Pancreas (tissue), 10 donors: ENCODE results near the gene LAMC1. TPM values are rescaled to one million over a fixed set of nuclear protein-coding genes. Genes with fewer than 3 reads are reported as not detected.

Experiments used
- ATAC-seq, 4 donors: fragments of 200-7000 bp; cut with Tn5 transposase; one replicate each; pipeline versions ENCODE4 v1.8.0 to v1.9.1; 2020; ENCODE audit warnings: mild to moderate bottlenecking in 4 of 4, moderate library complexity in 4 of 4
- DNase-seq, 6 donors: peaks; one replicate each; pipeline ENCODE4 v3.0.0-alpha.2; 2020
- FAIRE-seq: peaks from 2 replicates; lab custom pipeline; 2012; peaks lifted over from hg19 to GRCh38; lab: Jason Lieb, UNC
- H3K27ac ChIP-seq, 4 donors: fragments of 200-600 bp; sonication (generic); 1 replicate in 3 of 4; 2 replicates in 1 of 4; pipeline versions ENCODE4 v1.5.0 to v1.8.0; 2020
- H3K27me3 ChIP-seq, 4 donors: fragments of 200-600 bp; one replicate each; pipeline ENCODE4 v1.8.0; 2021
- H3K36me3 ChIP-seq, 3 donors: fragments of 200-600 bp; sonication (generic) in 1 of 3; one replicate each; pipeline versions ENCODE4 v1.5.0 to v1.8.0; 2020 to 2021
- H3K4me1 ChIP-seq, 3 donors: fragments of 200-600 bp; one replicate each; pipeline ENCODE4 v1.8.0; 2021
- H3K4me3 ChIP-seq, 4 donors: fragments of 200-600 bp; sonication (generic) in 2 of 4; one replicate each; pipeline versions ENCODE4 v1.5.0 to v1.8.0; 2020 to 2021
- H3K9me3 ChIP-seq, 4 donors: fragments of 200-600 bp; one replicate each; pipeline ENCODE4 v1.8.0; 2021
- CTCF ChIP-seq, 4 donors: fragments of 200-600 bp; sonication (generic) in 3 of 4; IDR thresholded peaks; one replicate each; pipeline versions ENCODE4 v1.5.0 to v1.8.0; 2021; ENCODE audit warnings: antibody characterized with exemption in 4 of 4
- WGBS, 2 donors: extraction: QIAGEN DNeasy Blood & Tissue Kit; methylation state at CpG; one replicate each; pipeline ENCODE4 v1.1.7; 2013; 5-methylcytosine and 5-hydroxymethylcytosine counted together
- intact Hi-C, 3 donors: fragments of 100-400 bp; cut with DNase I; formaldehyde crosslinking; loops; one replicate each; pipeline versions ENCODE4 v1.11.1 to v1.14.2; 2022
- polyA plus RNA-seq, 2 donors: library from polyadenylated mRNA; stranded (reverse); fragments of 200-250 nt; gene quantifications; one replicate each; pipeline ENCODE4 v1.2.3, GENCODE V29; 2013
- total RNA-seq, 6 donors: library from RNA; stranded (reverse); fragmentation: NEBNext Ultra II Directional in 4 of 6; extraction: Animal tissue kit (Norgen Biotek cat#: 25700) in 4 of 6; gene quantifications; one replicate each; pipeline versions ENCODE4 v1.2.1 to v1.2.4, GENCODE V29; 2021 to 2023
- donor health status: healthy with polysubstance abuse.
- donor health status: DM: no; HTN: no; CAD: no; lungs with moderate emphysema.
- donor health status: DM: no; HTN: no; CAD: no.
- donor health status: control.
- donor health status: control.
- donor health status: Bipolar disorder and iron deficiency.
- donor health status: DM: yes; HTN: yes; CAD: no.
- donor health status: DM: no; HTN: no; CAD: no.
- donor health status: DM: no; HTN: no; CAD: no.
- donor health status: DM: yes; HTN: yes; CAD: no.

Gene LAMC1
- total and polyA plus RNA-seq, 8 donors = 11.2 to 50.1 (median 29.4) TPM

DNA sequence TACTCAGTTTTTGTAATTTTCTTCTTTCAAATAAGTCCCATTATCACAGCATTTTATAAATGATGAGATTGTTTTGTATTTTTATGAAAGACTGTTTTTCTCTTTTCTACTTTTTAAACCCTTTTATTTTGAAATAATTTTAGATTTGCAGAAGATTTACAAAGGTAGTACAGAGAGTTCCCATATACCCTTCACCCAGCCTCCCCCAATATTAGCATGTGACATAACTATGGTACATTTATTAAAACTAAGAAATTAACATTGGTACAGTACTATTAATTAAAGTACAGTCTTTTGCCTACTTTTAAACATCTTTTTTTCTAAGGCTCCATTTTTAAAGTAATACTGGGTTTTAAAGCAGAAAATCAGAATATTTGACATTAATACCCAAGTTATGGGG, 127.2 kb downstream of the LAMC1 start:
- Histone ChIP-seq H3K4me1 (no peaks in the 10 kb centered on the region), H3K4me3 (no peak overlapping the region), H3K9me3 (no peaks in the 10 kb centered on the region), H3K36me3 (no peaks in the 10 kb centered on the region), H3K27ac (no peak overlapping the region), H3K27me3 (no peaks in the 10 kb centered on the region)
- no peak for TF ChIP-seq CTCF (IDR thresholded peaks at IDR 0.05)
- intact Hi-C loops = no loop called here
- DNase-seq (no peak), FAIRE-seq (no peak), ATAC-seq (no peak)

DNA sequence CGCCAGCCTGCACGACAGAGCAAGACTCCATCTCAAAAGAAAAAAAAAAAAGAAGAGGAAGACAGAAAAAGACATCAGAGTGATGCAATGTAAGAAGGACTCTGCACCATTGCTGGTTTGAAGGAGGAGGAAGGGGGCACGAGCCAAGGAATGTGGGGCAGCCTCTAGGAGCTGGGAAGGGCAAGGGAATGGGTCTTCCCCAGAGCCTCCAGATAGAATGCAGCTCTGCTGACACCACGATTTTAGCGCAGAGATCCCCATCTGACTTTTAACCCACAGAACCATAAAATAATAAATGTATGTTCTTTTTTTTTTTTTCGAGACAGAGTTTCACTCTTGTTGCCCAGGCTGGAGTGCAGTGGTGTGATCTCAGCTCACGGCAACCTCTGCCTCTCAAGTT, 129.0 kb downstream of the LAMC1 start:
- no peaks in the 10 kb centered on the region for H3K4me1 ChIP-seq
- H3K36me3 ChIP-seq = no peaks in the 10 kb centered on the region
- DNase-seq (no peak), ATAC-seq (no peak), FAIRE-seq (no peak)
- no peak overlapping the region for H3K4me3 ChIP-seq
- intact Hi-C loops = no loop called here
- 82 to 91% methylated on average over 7 of the region's 7 CpGs for WGBS, 2 donors
- TF ChIP-seq CTCF (IDR thresholded peaks at IDR 0.05) = no peak
- no peaks in the 10 kb centered on the region for H3K9me3 ChIP-seq
- H3K27ac ChIP-seq = no peak overlapping the region
- H3K27me3 ChIP-seq = no peaks in the 10 kb centered on the region

DNA sequence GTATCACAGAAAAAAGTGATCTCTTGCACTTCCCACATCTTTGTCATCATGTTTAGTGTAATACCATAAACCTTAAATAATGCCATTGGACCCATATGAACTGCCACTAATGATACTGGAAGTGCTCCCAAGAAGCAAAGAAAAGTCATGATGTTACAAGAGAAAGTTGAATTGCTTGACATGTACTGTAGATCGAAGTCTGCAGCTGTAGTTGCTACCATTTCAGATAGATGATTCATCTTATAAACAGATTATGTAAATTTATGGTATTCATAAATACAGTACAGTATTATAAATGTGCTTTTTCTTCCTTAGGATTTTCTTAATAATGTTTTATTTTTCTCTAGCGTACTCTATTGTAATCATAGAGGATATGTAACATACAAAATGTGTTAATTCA, 132.7 kb downstream of the LAMC1 start:
- Histone ChIP-seq H3K27me3 (no peaks in the 10 kb centered on the region), H3K9me3 (no peaks in the 10 kb centered on the region), H3K36me3 (no peaks in the 10 kb centered on the region), H3K4me3 (no peak overlapping the region), H3K27ac (no peak overlapping the region), H3K4me1 (no peaks in the 10 kb centered on the region)
- no peak for TF ChIP-seq CTCF (IDR thresholded peaks at IDR 0.05)
- 86 to 94% methylated on average over 2 of the region's 2 CpGs for WGBS, 2 donors
- DNase-seq (no peak), ATAC-seq (no peak), FAIRE-seq (no peak)
- intact Hi-C loops = no loop called here

DNA sequence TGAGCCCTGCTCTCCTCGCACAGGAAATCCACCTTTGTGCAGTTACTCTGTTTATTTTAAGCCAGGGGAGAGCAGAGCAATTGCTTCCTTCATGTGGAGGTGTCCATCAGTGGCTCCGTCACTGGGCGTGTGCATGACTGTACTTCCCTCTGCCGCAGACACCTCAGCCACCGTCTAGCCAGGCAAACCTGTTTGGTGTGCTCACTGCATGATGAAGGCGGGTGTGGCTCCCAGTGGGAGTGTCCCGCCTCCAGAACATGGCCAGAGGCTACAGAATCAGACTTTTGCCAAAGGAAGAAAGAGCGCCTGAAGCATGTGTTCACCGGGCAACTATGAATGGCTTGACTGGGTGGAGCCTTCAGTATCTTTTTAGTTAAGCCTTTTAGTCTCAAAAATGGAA, 136.7 kb downstream of the LAMC1 start:
- intact Hi-C loops = no loop called here
- 63 to 64% methylated on average over 9 of the region's 9 CpGs for WGBS, 2 donors
- no peak overlapping the region for H3K27ac ChIP-seq
- H3K4me1 ChIP-seq = no peaks in the 10 kb centered on the region
- FAIRE-seq = no peak
- H3K27me3 ChIP-seq = no peaks in the 10 kb centered on the region
- peak in 5 of 6 donors; percentile 4 to 53 (median 23) for DNase-seq
- no peaks in the 10 kb centered on the region for H3K9me3 ChIP-seq
- H3K36me3 ChIP-seq = no peaks in the 10 kb centered on the region
- ATAC-seq = peak in 3 of 4 donors; percentile 89 to 93 (median 90)
- no peak for TF ChIP-seq CTCF (IDR thresholded peaks at IDR 0.05)
- no peak overlapping the region for H3K4me3 ChIP-seq

DNA sequence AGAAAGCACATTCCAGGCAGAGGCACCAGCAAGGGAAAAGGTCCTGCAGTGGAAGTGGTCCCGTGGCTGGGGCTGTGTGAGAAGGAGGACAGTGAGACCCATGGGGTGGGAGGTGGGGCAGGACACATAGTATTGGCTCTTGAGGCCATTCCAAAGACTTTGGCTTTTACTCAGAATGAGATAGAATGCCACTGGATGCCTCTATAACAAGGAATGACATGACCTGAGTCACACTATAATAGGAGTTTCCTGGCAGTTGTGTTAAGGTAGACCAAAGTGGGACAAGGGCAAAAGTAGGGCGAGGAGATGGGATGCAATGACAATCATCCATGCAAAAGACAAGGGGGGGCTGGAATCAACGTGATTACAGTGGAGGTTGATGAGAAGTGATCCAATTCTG, 138.2 kb downstream of the LAMC1 start:
- no peaks in the 10 kb centered on the region for H3K36me3 ChIP-seq
- FAIRE-seq = no peak
- H3K4me1 ChIP-seq = no peaks in the 10 kb centered on the region
- no peak for ATAC-seq
- no peaks in the 10 kb centered on the region for H3K27me3 ChIP-seq
- intact Hi-C loops = no loop called here
- no peak overlapping the region for H3K27ac ChIP-seq
- no peak overlapping the region for H3K4me3 ChIP-seq
- no peak for DNase-seq
- TF ChIP-seq CTCF (IDR thresholded peaks at IDR 0.05) = no peak
- WGBS, 2 donors = 64 to 66% methylated on average over 3 of the region's 3 CpGs
- H3K9me3 ChIP-seq = no peaks in the 10 kb centered on the region
